ENCODE measurements around the gene ING1. TPM values are rescaled to one million over a fixed set of nuclear protein-coding genes. Genes with fewer than 3 reads are reported as not detected.
"Not testable (repeated sequence)": the region's sequence is repeated elsewhere in the genome, so short reads cannot be mapped to it uniquely, and the experiment has no call there.

Gene ING1
- total and polyA plus RNA-seq, 12 donors = 4.1 to 15.6 (median 6.3) TPM

DNA sequence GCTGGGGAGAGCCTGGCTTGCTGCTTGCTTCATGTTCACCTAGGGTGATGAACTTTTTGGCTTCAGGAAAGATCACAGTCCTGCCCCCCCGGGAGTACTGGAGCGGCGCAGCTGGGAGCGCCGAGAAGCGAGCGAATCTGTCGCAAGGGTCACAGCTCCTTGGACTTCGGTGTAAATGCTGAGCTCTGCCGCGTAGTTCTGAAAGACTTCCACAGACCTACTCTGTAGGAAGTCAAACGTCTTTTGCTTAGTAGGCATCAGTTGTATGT, 2.7 kb downstream of the ING1 start:
- no peak for ATAC-seq
- intact Hi-C loops (cut with DNase I) = loop anchor here in 6 of 10 donors (5.0 to 10.0 kb wide), 4 partner anchors 99 to 199 kb away; partner anchors contain the start of genes ANKRD10 (in 4 of the 6) and NAXD (in 1 of the 6)

DNA sequence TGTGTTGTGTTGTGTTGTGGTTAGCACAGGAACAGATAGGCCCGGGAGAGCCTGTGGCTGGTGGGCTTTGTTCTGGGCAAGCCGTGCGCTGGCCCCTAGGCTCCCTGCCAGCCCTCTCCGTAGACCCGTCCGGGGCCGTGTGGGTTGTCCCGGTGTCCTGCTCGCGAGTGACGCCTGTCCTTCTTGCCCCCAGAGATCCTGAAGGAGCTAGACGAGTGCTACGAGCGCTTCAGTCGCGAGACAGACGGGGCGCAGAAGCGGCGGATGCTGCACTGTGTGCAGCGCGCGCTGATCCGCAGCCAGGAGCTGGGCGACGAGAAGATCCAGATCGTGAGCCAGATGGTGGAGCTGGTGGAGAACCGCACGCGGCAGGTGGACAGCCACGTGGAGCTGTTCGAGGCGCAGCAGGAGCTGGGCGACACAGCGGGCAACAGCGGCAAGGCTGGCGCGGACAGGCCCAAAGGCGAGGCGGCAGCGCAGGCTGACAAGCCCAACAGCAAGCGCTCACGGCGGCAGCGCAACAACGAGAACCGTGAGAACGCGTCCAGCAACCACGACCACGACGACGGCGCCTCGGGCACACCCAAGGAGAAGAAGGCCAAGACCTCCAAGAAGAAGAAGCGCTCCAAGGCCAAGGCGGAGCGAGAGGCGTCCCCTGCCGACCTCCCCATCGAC, 5.7 kb downstream of the ING1 start:
- Histone ChIP-seq H3K9me3 (no peaks in the 10 kb centered on the region), H3K4me1 (peaks cover 0 to 22% (median 17%) of the 10 kb centered on the region in 9 donors), H3K36me3 (peaks cover 0 to 43% (median 7%) of the 10 kb centered on the region in 9 donors), H3K27ac (no peak overlapping the region), H3K4me3 (no peak overlapping the region), H3K27me3 (no peaks in the 10 kb centered on the region)
- no peak for DNase-seq
- TF ChIP-seq, protein P1, sequence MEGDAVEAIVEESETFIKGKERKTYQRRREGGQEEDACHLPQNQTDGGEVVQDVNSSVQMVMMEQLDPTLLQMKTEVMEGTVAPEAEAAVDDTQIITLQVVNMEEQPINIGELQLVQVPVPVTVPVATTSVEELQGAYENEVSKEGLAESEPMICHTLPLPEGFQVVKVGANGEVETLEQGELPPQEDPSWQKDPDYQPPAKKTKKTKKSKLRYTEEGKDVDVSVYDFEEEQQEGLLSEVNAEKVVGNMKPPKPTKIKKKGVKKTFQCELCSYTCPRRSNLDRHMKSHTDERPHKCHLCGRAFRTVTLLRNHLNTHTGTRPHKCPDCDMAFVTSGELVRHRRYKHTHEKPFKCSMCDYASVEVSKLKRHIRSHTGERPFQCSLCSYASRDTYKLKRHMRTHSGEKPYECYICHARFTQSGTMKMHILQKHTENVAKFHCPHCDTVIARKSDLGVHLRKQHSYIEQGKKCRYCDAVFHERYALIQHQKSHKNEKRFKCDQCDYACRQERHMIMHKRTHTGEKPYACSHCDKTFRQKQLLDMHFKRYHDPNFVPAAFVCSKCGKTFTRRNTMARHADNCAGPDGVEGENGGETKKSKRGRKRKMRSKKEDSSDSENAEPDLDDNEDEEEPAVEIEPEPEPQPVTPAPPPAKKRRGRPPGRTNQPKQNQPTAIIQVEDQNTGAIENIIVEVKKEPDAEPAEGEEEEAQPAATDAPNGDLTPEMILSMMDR (IDR thresholded peaks at IDR 0.05) = no peak
- intact Hi-C loops (cut with DNase I) = loop anchor here in 6 of 10 donors (5.0 to 10.0 kb wide), 4 partner anchors 96 to 196 kb away; partner anchors contain the start of genes ANKRD10 (in 4 of the 6) and NAXD (in 1 of the 6)
- ATAC-seq = no peak
- 97 to 98% methylated on average over 61 of the region's 61 CpGs for WGBS, 2 donors

More for the DNA sequence above, 2.7 kb downstream of the ING1 start:
- 0% methylated on average over 12 of the region's 12 CpGs for WGBS, 2 donors
- Histone ChIP-seq H3K4me3 (peak overlapping the region; percentile 52 to 96 (median 90)), H3K36me3 (peaks cover 0 to 22% (median 6%) of the 10 kb centered on the region in 9 donors), H3K27ac (peak overlapping the region; percentile 17 to 100 (median 91)), H3K27me3 (no peaks in the 10 kb centered on the region), H3K4me1 (peaks cover 4 to 29% (median 24%) of the 10 kb centered on the region in 9 donors), H3K9me3 (no peaks in the 10 kb centered on the region)
- TF ChIP-seq, protein P1 (IDR thresholded peaks at IDR 0.05) = peak in 1 of 9 donors; percentile 3
- peak in 1 of 2 donors; percentile 37 for DNase-seq

DNA sequence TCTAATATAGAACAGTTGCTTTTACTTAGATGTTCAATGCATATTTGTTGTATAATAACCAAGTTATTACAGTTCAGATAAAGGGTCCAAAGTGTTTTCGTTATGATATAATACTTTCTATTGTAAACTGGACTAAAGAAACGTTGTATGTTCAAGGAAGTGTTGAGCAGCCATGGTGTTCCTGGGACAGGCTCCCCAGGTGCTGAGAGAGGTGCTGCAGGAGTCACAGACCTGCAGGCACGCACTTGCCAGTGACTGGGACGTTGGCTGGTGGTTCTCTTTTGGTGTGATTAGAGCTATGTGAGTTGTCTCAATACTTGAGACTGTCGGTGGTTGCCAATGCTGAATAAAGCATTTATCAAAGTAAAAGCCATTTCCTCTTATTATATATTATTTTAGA, 9.5 kb downstream of the ING1 start:
- Histone ChIP-seq H3K9me3 (no peaks in the 10 kb centered on the region), H3K4me1 (peaks cover 0 to 17% (median under 1%) of the 10 kb centered on the region in 9 donors), H3K36me3 (peaks cover 0 to 43% (median 7%) of the 10 kb centered on the region in 9 donors), H3K27me3 (no peaks in the 10 kb centered on the region), H3K4me3 (no peak overlapping the region), H3K27ac (no peak overlapping the region)
- DNase-seq (no peak), ATAC-seq (no peak)
- intact Hi-C loops (cut with DNase I) = loop anchor here in 3 of 10 donors (10.0 kb wide), 1 partner anchor 92 kb away; no protein-coding TSS in a partner anchor
- TF ChIP-seq, protein P1 (IDR thresholded peaks at IDR 0.05) = no peak
- 57 to 60% methylated on average over 5 of the region's 5 CpGs for WGBS, 2 donors

DNA sequence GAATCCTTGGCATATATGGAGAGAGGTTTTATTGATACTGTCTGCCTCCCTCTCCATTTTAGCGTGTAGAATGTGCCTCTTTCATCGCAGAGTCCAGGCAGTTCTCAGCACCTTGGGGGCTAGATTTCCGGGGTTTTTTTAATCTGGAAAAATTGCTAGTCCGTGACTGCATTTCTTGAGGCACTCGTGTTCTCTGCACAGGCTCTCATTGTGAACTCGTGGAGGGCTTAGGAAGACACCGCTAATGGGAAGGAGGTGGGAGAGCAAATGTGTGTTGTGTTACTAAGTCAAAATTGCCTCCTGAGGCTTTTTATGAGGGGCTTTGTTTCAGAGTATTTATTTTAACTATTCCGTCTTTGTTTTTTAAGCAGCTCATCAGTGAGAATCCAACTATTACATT, 10.1 kb downstream of the ING1 start:
- H3K27me3 ChIP-seq = no peaks in the 10 kb centered on the region
- H3K27ac ChIP-seq = no peak overlapping the region
- peaks cover 0 to 14% (median 0%) of the 10 kb centered on the region in 9 donors for H3K4me1 ChIP-seq
- peaks cover 0 to 43% (median 7%) of the 10 kb centered on the region in 9 donors for H3K36me3 ChIP-seq
- WGBS, 2 donors = 74 to 82% methylated on average over 8 of the region's 8 CpGs
- intact Hi-C loops (cut with DNase I) = loop anchor here in 3 of 10 donors (10.0 kb wide), 1 partner anchor 91 kb away; no protein-coding TSS in a partner anchor
- H3K4me3 ChIP-seq = no peak overlapping the region
- TF ChIP-seq, protein P1 (IDR thresholded peaks at IDR 0.05) = no peak
- DNase-seq (no peak), ATAC-seq (no peak)
- H3K9me3 ChIP-seq = no peaks in the 10 kb centered on the region

DNA sequence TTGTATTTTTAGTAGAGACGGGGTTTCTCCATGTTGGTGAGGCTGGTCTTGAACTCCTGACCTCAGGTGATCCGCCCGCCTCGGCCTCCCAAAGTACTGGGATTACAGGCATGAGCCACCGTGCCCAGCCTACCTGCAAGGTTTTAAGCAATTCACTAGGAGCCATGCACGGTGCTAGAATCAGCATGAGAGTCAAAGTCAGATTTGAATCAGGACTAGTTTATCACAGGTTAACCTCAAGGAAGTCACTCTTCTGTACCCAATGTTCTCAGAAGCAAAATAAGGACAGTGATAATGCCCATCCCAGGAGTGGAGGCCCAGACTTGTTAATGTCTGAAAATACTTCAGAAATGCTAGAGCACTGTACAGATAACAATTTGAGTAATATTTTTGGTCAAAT, 12.7 kb downstream of the ING1 start:
- not testable (repeated sequence) for H3K4me3 ChIP-seq, H3K27me3 ChIP-seq, H3K9me3 ChIP-seq, H3K27ac ChIP-seq, ATAC-seq, DNase-seq
- 95 to 97% methylated on average over 6 of the region's 6 CpGs for WGBS, 2 donors
- H3K36me3 ChIP-seq = peaks cover 0 to 22% (median 7%) of the 10 kb centered on the region in 9 donors
- intact Hi-C loops (cut with DNase I) = loop anchor here in 4 of 10 donors (5.0 to 10.0 kb wide), 2 partner anchors 86 to 89 kb away; no protein-coding TSS in a partner anchor
- H3K4me1 ChIP-seq = peaks cover 0 to 14% (median 0%) of the 10 kb centered on the region in 9 donors
